Measurements from ENCODE around the gene AKAP12.
"Not testable (repeated sequence)": the region's sequence is repeated elsewhere in the genome, so short reads cannot be mapped to it uniquely, and the experiment has no call there.

AKAP12 gene

GRCh38 chr6:151307501-151307900, 67.7 kb downstream of the AKAP12 start:
- DNase-seq (ENCODE audit: extremely low read depth in 1 of 2, low read depth in 1 of 2): no peak

DNA sequence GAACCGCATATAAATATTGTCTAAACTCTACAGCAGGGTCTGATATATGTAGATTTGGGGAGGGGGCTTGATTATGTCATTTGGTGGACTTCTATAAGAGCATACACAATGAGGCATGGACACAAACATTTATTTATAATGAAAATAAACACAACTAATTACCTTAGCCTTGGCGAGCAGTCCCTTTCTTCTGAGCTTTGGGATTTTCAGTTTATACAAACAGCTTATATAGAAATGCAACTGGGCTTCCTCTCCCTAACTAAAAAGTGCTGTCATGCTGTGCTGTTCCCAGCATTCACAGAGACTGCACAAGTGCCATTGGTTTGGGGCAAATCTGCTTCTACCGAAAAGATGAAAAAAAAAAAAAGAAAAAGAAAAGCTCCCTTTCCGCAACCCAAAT, 69.9 kb downstream of the AKAP12 start:
- no peak for DNase-seq (ENCODE audit: extremely low read depth in 1 of 2, low read depth in 1 of 2)

DNA sequence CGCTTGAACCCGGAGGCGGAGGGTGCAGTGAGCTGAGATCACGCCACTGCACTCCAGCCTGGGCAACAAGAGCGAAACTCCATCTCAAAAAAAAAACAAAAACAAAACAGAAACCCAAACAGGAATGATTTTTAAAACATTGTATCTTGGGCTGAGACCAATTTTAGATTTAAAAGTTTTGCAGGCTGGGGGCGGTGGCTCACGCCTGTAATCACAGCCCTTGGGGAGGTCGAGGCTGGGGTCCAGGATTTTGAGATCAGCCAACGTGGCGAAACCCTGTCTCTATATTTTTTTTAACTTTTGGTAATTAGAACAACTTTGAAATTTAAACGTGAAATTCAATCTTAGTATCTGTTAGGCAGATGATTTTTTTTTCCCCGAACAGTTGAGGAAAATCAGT, 70.5 kb downstream of the AKAP12 start:
- DNase-seq (ENCODE audit: extremely low read depth in 1 of 2, low read depth in 1 of 2): no peak

DNA sequence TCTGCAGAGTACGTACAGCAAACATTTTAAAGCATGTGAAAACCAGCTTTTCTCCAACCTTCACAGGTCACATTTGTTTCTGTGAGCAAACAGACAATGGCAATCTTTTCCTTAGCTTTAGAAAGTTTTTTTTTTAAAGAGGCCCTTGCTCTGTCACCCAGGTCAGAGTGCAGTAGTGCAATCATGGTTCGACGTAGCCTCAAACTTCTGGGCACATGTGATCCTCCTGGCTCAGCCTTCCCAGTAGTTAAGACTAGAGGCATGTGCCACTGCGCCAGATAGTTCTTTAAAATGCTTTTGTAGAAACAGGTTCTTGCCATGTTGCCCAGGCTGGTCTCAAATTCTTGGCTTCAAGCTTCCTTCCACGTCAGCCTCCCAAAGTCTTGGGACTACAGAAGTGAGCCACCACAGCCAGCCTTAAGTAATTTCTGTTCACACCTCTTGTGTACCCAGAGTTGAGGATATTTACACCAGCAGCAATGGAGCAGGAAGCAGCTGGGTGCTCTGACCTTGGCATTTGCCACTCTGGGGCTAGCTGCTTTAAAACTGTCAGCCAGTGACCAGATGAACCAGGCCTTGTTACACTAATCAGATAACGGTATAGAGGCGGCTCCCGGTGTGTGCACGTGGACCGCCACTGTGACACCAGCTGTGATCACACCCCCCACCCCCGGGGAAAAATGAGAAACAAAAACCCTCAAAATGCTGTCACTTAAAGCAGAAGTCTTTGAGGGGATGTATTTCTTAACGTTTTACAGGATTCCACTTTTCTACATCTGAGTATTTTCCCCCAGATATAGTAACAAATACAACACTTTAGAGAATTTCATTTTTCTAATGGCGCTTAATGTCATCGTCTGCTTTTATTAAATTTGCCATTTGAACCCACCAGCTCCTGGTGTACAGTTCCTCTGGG, 71.3 kb downstream of the AKAP12 start:
- no peak for DNase-seq (ENCODE audit: extremely low read depth in 1 of 2, low read depth in 1 of 2)

GRCh38 chr6:151313066-151313491, 73.3 kb downstream of the AKAP12 start:
- no peak for DNase-seq (ENCODE audit: extremely low read depth in 1 of 2, low read depth in 1 of 2)

DNA sequence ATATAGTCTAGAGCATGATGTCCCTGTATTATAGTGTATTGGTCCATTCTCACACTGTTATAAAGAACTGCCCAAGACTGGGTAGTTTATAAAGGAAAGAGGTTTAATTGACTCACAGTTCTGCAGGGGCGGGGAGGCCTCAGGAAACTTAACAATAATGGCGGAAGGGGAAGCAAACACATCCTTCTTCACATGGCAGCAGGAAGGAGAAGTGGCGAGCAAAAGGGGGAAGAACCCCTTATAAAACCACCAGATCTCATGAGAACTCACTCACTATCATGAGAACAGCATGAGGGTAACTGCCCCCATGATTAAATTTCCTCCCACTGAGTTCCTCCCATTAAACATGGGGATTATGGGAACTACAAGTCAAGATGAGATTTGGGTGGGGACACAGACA, 75.9 kb downstream of the AKAP12 start:
- DNase-seq (ENCODE audit: extremely low read depth in 1 of 2, low read depth in 1 of 2): not testable (repeated sequence)

DNA sequence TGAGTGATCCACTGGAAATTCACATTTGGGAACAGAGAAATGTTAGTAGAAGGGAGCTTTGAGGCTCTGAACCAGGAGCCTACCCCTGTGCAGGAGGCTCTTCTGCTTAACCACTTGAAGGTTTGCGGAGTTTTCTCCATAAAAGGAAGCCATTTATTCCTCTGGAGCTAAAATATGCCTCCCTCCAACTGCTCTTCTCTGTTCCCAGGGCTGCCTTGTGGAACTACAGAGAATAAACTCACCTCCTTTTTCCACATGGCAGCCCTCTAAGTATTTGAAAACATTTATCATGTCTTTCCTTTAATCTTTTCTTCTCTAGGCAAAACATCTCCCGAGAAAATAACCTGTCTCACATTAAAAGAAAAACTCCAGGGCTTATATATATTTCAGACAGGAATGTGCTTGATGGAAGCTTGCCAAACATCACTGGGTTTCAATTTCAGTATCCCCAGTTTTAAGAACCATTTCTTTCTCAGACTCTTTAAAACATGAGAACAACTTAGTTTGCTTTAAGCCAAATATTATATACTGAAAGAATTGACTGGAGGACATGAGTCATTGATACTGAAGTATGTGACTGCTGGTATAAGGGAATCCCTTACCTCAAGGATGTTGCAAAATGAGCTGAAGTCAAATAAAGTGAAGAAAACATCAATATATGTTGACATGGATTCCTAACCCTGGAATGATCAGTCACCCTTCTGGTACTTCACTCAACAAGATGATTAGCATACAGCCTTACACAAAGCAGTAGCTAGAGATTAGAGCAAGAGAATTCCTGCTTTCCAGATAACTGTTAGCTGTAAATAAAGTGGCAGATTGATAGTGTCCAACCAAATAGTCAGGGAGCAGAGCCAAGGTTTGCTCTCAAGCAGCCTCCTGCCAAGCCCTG, 77.6 kb downstream of the AKAP12 start:
- no peak for DNase-seq (ENCODE audit: extremely low read depth in 1 of 2, low read depth in 1 of 2)

DNA sequence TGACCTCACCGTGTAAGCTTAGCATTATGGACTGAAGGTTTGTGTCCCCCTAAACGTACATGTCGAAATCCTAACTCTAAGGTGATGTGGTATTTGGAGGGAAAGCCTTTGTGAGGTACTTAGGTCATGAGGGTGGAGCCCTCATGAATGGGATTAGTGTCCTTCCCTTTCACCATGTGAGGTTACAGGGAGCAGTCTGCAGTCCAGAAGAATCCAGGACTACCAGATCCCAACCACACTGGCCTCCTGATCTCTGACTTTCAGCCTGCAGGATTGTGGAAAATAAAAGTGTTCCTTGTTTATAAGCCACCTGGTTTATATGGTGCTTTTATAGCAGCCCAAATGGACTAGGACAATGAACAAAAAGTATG, 78.2 kb downstream of the AKAP12 start:
- no peak for DNase-seq (ENCODE audit: extremely low read depth in 1 of 2, low read depth in 1 of 2)

DNA sequence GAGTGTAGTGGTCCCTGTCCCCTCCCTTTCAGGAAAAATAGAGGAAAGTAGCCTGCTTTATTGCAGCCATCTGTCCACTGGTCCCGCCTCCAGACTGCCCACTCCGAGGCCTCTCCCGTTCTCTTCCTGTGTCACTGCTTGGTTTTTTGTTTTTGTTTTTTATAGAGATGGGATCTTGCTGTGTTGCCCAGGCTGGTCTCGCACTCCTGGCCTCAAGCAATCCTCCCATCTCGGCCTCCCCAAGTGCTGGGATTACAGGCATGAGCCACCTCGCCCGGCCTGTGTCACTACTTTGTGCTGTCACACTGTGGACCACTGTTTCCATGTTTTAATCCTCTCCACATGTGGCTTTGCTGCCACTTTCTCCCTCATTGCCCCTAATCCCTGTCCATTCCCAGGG, 80.4 kb downstream of the AKAP12 start:
- DNase-seq (ENCODE audit: extremely low read depth in 1 of 2, low read depth in 1 of 2): no peak

DNA sequence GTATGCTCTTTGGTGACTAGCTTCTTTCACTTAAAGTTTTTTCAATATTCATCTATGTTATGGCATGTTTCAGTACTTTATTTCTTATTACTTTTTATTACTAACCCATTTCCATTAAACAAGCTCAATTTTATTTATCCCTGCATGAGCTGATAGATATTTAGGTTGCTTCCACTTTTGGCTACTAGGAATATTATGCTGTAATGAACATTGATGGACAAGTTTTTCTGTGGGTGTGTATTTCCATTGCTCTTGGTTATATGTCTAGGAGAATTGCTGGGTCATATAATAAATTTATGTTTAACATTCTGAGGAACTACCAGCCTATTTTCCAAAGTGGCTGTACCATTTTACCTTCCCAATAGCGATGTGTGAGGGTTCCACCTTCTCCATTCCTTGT, 81.7 kb downstream of the AKAP12 start:
- no peak for DNase-seq (ENCODE audit: extremely low read depth in 1 of 2, low read depth in 1 of 2)

- DNase-seq (ENCODE audit: extremely low read depth in 1 of 2, low read depth in 1 of 2): no peak
Observed at GRCh38 chr6:151322570-151322969, 82.8 kb downstream of the AKAP12 start.

- peak; percentile 34 to 40 for DNase-seq (ENCODE audit: extremely low read depth in 1 of 2, low read depth in 1 of 2)
Observed at GRCh38 chr6:151323791-151324487, 84.2 kb downstream of the AKAP12 start.

DNA sequence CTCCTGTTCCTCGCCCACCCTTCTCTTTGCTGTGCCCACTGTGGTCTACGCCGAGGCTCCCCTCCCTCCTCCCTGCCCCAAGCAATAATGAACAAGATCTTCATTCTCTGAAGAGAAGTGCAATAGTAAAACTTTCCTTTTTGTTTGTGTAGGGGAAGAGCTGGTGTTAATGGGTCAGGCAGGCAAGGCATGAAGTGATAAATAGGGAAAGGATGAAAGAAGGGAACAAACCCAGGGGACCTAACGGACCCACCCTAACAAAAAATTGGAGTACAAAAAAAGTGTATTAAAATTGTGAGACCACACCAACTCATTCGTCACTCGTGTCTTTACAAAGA, 84.7 kb downstream of the AKAP12 start:
- no peak for DNase-seq (ENCODE audit: extremely low read depth in 1 of 2, low read depth in 1 of 2)

- DNase-seq (ENCODE audit: extremely low read depth in 1 of 2, low read depth in 1 of 2): no peak
Observed at GRCh38 chr6:151325075-151326050, 85.6 kb downstream of the AKAP12 start.

GRCh38 chr6:151326116-151326825, 86.5 kb downstream of the AKAP12 start:
- DNase-seq (ENCODE audit: extremely low read depth in 1 of 2, low read depth in 1 of 2): no peak

- no peak for DNase-seq (ENCODE audit: extremely low read depth in 1 of 2, low read depth in 1 of 2)
Observed at GRCh38 chr6:151327101-151327500, 87.3 kb downstream of the AKAP12 start.

GRCh38 chr6:151330130-151330696, 90.4 kb downstream of the AKAP12 start:
- DNase-seq (ENCODE audit: extremely low read depth in 1 of 2, low read depth in 1 of 2): no peak

DNA sequence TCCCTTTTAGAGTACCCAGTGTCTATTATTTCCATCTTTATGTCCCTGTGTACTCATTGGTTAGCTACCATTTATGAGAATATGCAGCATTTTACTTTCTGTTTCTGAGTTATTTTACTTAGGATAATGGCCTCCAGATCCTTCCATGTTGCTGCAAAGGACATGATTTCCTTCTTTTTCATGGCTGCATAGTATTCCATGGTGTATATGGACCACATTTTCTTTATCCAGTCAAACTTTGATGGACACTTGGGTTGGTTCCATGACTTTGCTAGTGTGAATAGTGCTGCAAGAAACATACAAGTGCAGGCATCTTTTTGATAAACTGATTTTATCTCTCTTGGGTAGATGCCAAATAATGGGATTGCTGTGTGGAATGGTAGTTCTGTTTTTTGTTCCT, 96.2 kb downstream of the AKAP12 start:
- DNase-seq (ENCODE audit: extremely low read depth in 1 of 2, low read depth in 1 of 2): no peak

GRCh38 chr6:151338651-151339200, 99.0 kb downstream of the AKAP12 start:
- no peak for DNase-seq (ENCODE audit: extremely low read depth in 1 of 2, low read depth in 1 of 2)
